ENCODE measurements around the gene LCLAT1.
"Not testable (repeated sequence)": the region's sequence is repeated elsewhere in the genome, so short reads cannot be mapped to it uniquely, and the experiment has no call there.

Gene LCLAT1

DNA sequence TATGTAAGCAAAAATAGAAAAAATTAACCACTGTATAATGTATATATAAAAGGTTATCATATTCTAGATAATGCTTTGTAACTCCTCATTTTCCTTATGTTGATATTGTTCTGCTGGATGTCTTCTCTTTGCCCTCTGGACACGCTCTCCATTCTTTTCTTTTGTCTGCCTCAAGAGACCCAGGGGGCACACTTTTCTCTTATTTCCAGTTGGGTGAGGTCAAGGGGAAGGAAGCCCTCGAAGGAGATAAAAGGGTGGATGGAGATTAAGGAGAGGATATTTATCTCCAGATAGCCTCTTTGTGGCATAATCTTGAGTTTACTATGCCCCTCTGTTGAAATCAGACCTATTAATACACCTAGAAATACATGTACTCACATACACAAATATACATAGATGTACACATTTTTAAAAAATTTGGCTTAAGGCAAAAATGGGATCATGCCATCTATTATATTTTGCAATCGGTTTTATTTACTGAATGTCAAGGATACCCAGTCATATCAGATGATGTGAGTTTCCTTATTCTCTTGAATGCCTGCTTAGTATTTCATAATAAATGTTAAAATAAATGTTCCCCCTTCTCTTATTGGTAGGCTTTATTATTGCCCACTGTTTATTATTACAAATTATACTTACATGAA lies 65.3 kb downstream of the LCLAT1 start:
- TF ChIP-seq, protein P1, sequence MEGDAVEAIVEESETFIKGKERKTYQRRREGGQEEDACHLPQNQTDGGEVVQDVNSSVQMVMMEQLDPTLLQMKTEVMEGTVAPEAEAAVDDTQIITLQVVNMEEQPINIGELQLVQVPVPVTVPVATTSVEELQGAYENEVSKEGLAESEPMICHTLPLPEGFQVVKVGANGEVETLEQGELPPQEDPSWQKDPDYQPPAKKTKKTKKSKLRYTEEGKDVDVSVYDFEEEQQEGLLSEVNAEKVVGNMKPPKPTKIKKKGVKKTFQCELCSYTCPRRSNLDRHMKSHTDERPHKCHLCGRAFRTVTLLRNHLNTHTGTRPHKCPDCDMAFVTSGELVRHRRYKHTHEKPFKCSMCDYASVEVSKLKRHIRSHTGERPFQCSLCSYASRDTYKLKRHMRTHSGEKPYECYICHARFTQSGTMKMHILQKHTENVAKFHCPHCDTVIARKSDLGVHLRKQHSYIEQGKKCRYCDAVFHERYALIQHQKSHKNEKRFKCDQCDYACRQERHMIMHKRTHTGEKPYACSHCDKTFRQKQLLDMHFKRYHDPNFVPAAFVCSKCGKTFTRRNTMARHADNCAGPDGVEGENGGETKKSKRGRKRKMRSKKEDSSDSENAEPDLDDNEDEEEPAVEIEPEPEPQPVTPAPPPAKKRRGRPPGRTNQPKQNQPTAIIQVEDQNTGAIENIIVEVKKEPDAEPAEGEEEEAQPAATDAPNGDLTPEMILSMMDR (IDR thresholded peaks at IDR 0.05; ENCODE audit: low read depth, low read length, missing control alignments): no peak
- H3K4me3 ChIP-seq (ENCODE audit: low read depth, low read length): no peak overlapping the region
- DNase-seq (ENCODE audit: low read depth): no peak

DNA sequence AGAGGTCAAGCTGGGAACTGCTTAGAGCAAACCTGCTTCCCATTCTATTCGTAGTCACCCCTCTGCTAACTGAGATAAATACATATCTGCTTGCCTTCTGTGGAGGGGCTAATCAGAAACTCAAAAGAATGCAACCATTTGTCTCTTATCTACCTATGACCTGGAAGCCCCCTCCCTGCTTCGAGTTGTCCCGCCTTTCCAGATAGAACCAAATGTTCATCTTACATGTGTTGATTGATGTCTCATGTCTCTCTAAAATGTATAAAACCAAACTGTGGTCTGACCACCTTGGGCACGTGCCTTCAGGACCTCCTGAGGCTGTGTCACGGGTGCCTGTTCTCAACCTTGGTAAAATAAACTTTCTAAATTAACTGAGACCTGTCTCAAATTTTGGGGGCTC lies 66.6 kb downstream of the LCLAT1 start:
- not testable (repeated sequence) for H3K4me3 ChIP-seq (ENCODE audit: low read depth, low read length); DNase-seq (ENCODE audit: low read depth)

DNA sequence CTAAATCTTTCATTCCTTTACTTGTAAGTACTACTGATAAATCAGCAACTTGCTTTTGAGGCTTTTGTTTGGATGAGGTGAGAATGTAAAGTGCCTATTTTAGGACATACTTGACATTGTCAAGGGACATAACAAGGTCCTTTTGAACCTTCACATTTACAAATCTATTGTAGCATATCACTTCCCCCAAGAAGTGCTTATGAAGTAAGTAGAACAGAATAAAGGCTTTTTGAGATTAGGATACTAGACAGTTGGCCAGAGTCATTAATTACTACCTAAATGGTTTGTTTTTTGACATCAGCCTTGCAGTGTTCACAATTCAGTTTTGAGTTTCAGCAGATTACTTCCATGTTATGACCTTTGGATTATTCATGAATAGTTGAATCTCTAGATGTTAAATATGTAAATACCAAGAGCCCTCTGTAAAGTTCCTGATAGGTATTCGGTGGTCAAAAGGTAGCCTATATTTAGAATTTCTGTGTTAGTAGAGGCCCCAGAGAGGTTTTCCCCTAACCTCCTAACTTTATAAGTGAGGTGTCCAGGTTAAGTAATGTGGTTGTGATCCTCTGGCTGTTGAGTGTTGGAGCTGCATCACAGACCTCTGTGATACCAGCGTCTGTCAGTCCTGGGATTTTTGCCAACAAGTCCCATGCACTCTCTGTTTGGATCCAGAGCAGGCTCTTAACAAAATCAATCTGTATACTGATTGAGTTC lies 67.2 kb downstream of the LCLAT1 start:
- TF ChIP-seq, protein P1 (IDR thresholded peaks at IDR 0.05; ENCODE audit: low read depth, low read length, missing control alignments): no peak
- H3K4me3 ChIP-seq (ENCODE audit: low read depth, low read length): no peak overlapping the region
- DNase-seq (ENCODE audit: low read depth): no peak

DNA sequence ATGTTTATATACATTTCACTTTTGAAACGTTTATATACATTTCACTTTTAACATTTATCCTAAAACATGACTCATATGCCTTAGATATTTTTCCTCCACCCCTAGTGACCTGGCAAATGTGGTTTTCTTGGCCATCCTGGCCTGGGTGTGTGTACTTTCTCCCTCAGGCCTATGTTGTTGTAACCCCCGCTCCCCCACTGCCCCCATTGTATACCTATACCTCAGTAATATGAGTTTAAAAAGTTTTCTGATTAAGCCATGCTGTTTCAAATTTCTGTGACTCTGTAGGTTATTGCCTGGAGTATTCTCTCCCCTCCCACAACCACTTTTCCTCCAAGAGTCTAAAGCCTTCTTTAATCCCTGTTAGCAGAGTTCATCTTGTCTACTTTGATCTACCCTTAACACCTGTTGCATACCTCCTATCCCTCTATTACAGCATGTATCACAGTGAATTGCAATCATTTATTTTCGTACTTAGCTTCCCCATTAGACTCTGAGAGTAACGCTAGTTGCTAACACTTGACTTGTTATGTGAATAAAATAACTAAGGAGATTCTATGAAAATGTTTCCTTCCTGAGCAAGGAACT lies 67.9 kb downstream of the LCLAT1 start:
- H3K4me3 ChIP-seq (ENCODE audit: low read depth, low read length): no peak overlapping the region
- TF ChIP-seq, protein P1 (IDR thresholded peaks at IDR 0.05; ENCODE audit: low read depth, low read length, missing control alignments): no peak
- no peak for DNase-seq (ENCODE audit: low read depth)

DNA sequence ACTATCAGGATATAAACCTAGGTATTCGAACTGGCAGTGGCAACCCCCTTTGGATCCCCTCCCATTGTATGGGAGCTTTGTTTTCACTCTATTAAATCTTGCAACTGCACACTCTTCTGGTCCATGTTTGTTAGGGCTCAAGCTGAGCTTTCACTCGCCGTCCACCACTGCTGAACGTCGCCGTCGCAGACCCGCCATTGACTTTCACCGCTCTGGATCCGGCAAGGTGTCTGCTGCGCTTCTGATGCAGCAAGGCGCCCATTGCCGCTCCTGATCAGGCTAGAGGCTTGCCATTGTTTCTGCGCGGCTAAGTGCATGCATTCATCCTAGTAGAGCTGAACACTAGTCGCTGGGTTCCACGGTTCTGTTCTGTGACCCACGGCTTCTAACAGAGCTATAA lies 69.1 kb downstream of the LCLAT1 start:
- TF ChIP-seq, protein P1 (IDR thresholded peaks at IDR 0.05; ENCODE audit: low read depth, low read length, missing control alignments): no peak
- no peak for DNase-seq (ENCODE audit: low read depth)
- no peak overlapping the region for H3K4me3 ChIP-seq (ENCODE audit: low read depth, low read length)

DNA sequence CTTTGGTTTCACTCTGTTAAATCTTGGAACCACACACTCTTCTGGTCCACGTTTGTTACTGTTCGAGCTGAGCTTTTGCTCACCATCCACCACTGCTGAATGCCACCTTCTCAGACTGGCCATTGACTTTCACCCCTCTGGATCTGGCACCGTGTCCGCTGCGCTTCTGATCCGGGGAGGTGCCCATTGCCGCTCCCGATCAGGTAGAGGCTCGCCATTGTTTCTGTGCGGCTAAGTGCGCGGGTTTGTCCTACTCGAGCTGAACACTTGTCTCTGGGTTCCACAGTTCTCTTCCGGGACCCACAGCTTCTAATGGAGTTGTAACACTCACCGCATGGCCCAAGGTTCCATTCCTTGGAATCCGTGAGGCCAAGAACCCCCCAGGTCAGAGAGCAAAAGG lies 72.8 kb downstream of the LCLAT1 start:
- DNase-seq (ENCODE audit: low read depth): no peak
- TF ChIP-seq, protein P1 (IDR thresholded peaks at IDR 0.05; ENCODE audit: low read depth, low read length, missing control alignments): no peak
- no peak overlapping the region for H3K4me3 ChIP-seq (ENCODE audit: low read depth, low read length)

DNA sequence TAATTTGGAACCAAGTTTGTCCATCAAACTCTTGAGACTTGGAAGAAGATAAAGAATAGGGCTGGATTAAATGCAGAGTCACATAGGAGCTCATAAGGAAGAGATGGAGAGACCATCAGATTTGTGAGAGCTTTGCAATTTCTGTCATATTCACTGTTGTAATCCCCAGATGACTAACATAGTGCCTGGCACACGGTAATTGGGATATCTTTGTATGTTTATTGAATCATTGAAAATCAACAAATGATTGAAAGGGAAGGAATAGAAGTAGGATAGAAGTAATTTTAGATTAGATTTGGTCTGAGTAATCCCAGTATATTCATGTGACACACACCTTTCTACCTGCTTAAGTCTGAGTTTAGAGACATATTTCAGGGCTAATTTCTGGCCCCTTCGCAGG lies 75.4 kb downstream of the LCLAT1 start:
- DNase-seq (ENCODE audit: low read depth): no peak
- TF ChIP-seq, protein P1 (IDR thresholded peaks at IDR 0.05; ENCODE audit: low read depth, low read length, missing control alignments): no peak
- H3K4me3 ChIP-seq (ENCODE audit: low read depth, low read length): no peak overlapping the region

Measured in GM12864 (cell line).